B cell (primary cell): ENCODE data around the gene NT5C3A. TPM values are rescaled to one million over a fixed set of nuclear protein-coding genes. Genes with fewer than 3 reads are reported as not detected.

Experiments used
- ATAC-seq: fragments of 200-7000 bp; cut with Tn5 transposase; one replicate; pipeline ENCODE4 v1.10.0; 2021; ENCODE audit warnings: low read depth, mild to moderate bottlenecking, moderate number of reproducible peaks, moderate library complexity
- CTCF ChIA-PET: fragments of 350-600 bp; sonication (Branson Sonifier 250); formaldehyde crosslinking; loops from one replicate; lab custom pipeline; 2021; ENCODE audit warnings: antibody characterized with exemption, inconsistent platforms; lab: Charles Lee
- POLR2A ChIA-PET: fragments of 350-600 bp; sonication (Branson Sonifier 250); formaldehyde crosslinking; loops from one replicate; lab custom pipeline; 2021; ENCODE audit warnings: antibody characterized with exemption; lab: Charles Lee
- DNase-seq: peaks from one replicate; pipeline ENCODE4 v3.0.0; 2013
- H2AFZ ChIP-seq: 2 replicates; pipeline ENCODE4 v1.6.1; 2012; ENCODE audit warnings: mild to moderate bottlenecking, low read depth, low read length; ENCODE audit not compliant: insufficient read depth, poor library complexity, severe bottlenecking
- H3K27ac ChIP-seq, 2 donors: 1 replicate in 1 of 2; 2 replicates in 1 of 2; pipeline ENCODE4 v1.5.1; 2012 to 2013; ENCODE audit warnings: low read length in 2 of 2, mild to moderate bottlenecking in 2 of 2, moderate library complexity in 1 of 2
- H3K27me3 ChIP-seq, 4 experiments: fragments of 200-600 bp in 1 of 4; sonication (generic) in 1 of 4; replicated peaks in 1 of 4; 1 replicate in 2 of 4; 2 replicates in 2 of 4; pipeline versions ENCODE4 v1.6.1 to v1.7.0; 2013 to 2016; ENCODE audit warnings: low read length in 3 of 4, mild to moderate bottlenecking in 2 of 4, mixed read lengths in 1 of 4, moderate library complexity in 1 of 4; ENCODE audit not compliant: insufficient read depth in 4 of 4, control insufficient read depth in 3 of 4; ENCODE audit errors: control extremely low read depth in 1 of 4
- H3K36me3 ChIP-seq, 2 experiments: replicated peaks in 1 of 2; 1 replicate in 1 of 2; 2 replicates in 1 of 2; pipeline versions ENCODE4 v1.6.1 to v1.7.1; 2013; ENCODE audit warnings: low read length in 1 of 2; ENCODE audit not compliant: insufficient read depth in 2 of 2, control insufficient read depth in 1 of 2; ENCODE audit errors: control extremely low read depth in 1 of 2, extremely low read depth in 1 of 2
- H3K4me1 ChIP-seq, 2 donors: fragments of 200-600 bp in 1 of 2; sonication (generic) in 1 of 2; 1 replicate in 1 of 2; 2 replicates in 1 of 2; pipeline versions ENCODE4 v1.5.1 to v1.6.1; 2013 to 2017; ENCODE audit warnings: low read length in 2 of 2; ENCODE audit not compliant: control insufficient read depth in 2 of 2, insufficient read depth in 2 of 2
- H3K4me2 ChIP-seq: replicated peaks from 2 replicates; pipeline ENCODE3; 2012; ENCODE audit warnings: mild to moderate bottlenecking, low read depth, low read length; ENCODE audit not compliant: poor library complexity, severe bottlenecking
- H3K4me3 ChIP-seq, 5 experiments: fragments of 200-600 bp in 1 of 5; sonication (generic) in 1 of 5; 1 replicate in 3 of 5; 2 replicates in 2 of 5; pipeline versions ENCODE4 v1.5.1 to v1.7.0; 2011 to 2016; ENCODE audit warnings: low read length in 4 of 5, mild to moderate bottlenecking in 4 of 5, low read depth in 2 of 5, control low read depth in 1 of 5, moderate library complexity in 1 of 5; ENCODE audit not compliant: insufficient read depth in 1 of 5; ENCODE audit errors: control extremely low read depth in 1 of 5, extremely low read depth in 1 of 5
- H3K79me2 ChIP-seq: fragments of 200-600 bp; sonication (generic); one replicate; pipeline ENCODE4 v1.6.0; 2016; ENCODE audit warnings: low read length; ENCODE audit not compliant: control insufficient read depth, insufficient read depth
- H3K9ac ChIP-seq: fragments of 200-600 bp; sonication (generic); 2 replicates; pipeline ENCODE4 v1.6.1; 2017; ENCODE audit warnings: mild to moderate bottlenecking, low read length, moderate library complexity
- H3K9me3 ChIP-seq, 3 donors: one replicate each; pipeline versions ENCODE4 v1.6.1 to v1.7.1; 2013; ENCODE audit warnings: low read length in 2 of 3; ENCODE audit not compliant: control insufficient read depth in 2 of 3, insufficient read depth in 1 of 3; ENCODE audit errors: control extremely low read depth in 1 of 3
- H4K20me1 ChIP-seq: 2 replicates; pipeline ENCODE4 v1.6.0; 2012; ENCODE audit warnings: mild to moderate bottlenecking, low read length; ENCODE audit not compliant: insufficient read depth, control insufficient read depth, poor library complexity, severe bottlenecking
- H3K27ac Mint-ChIP-seq: one replicate; pipeline ENCODE4 v1.8.0; 2021; ENCODE audit warnings: mixed read lengths
- H3K27me3 Mint-ChIP-seq: one replicate; pipeline ENCODE4 v1.8.0; 2021; ENCODE audit warnings: mixed read lengths
- H3K4me1 Mint-ChIP-seq: one replicate; pipeline ENCODE4 v1.8.0; 2021; ENCODE audit warnings: mixed read lengths
- H3K4me3 Mint-ChIP-seq: one replicate; pipeline ENCODE4 v1.8.0; 2021; ENCODE audit warnings: mixed read lengths
- H3K9me3 Mint-ChIP-seq: one replicate; pipeline ENCODE4 v1.8.0; 2022; ENCODE audit warnings: mixed read lengths; ENCODE audit not compliant: insufficient read depth
- EZH2 ChIP-seq: IDR thresholded peaks from 2 replicates; pipeline ENCODE4 v1.6.1; 2012; ENCODE audit warnings: borderline replicate concordance, low read depth, mild to moderate bottlenecking, moderate library complexity, low read length; ENCODE audit not compliant: insufficient read depth, poor library complexity, severe bottlenecking
- WGBS: methylation state at CpG from one replicate; pipeline ENCODE4 v1.1.5; 2013; ENCODE audit warnings: missing lambda C conversion rate; ENCODE audit not compliant: insufficient coverage; 5-methylcytosine and 5-hydroxymethylcytosine counted together
- intact Hi-C: fragments of 100-400 bp; cut with micrococcal nuclease; formaldehyde crosslinking; loops from one replicate; pipeline ENCODE4 v1.10.0; 2022
- polyA plus RNA-seq: library from polyadenylated mRNA; depleted of rRNA; stranded (reverse); fragments of >200 nt; gene quantifications from 2 replicates; pipeline ENCODE4 v1.2.3, GENCODE V29; 2012
- total RNA-seq, 2 donors: library from RNA; stranded (reverse); fragments of 120-200 nt in 1 of 2; gene quantifications; 1 replicate in 1 of 2; 2 replicates in 1 of 2; pipeline versions ENCODE4 v1.2.3 to v1.2.4, GENCODE V29; 2013 to 2022
- TF ChIP-seq, protein P1 (sequence below): fragments of 200-600 bp; IDR thresholded peaks from one replicate; pipeline ENCODE4 v1.8.0; 2022; ENCODE audit warnings: antibody characterized with exemption, mild to moderate bottlenecking

The NT5C3A gene
- total and polyA plus RNA-seq, 2 donors (not counting 1 experiment from before 2014, with no cell fraction given): 37.3 to 41.0 TPM

DNA sequence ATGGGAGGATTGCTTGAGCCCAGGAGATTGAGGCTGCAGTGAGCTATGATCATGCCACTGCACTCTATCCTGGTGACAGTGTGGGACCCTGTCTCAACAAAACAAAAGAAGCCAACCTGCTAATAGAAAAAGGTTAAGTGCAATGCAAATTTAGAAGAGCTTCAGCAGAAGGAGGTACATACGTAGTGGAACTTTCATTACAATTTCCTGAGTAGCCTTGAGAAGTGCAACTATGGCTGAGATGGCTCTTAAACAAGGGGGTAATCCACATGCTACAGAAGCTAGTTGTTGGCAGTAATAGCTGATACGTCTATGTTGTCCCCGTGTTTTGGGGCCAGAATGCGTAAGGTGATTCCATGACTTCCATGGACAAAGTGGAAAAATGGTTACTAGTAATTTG, 10.7 kb upstream of the NT5C3A start:
- H3K79me2 ChIP-seq: no peaks in the 10 kb centered on the region
- intact Hi-C loops: no loop called here
- peaks cover 8 to 15% of the 10 kb centered on the region in 2 donors for H3K4me1 ChIP-seq
- 100% methylated on average over 1 of the region's 4 CpGs for WGBS
- Mint-ChIP-seq H3K4me3 (no peak overlapping the region), H3K27ac (no peak overlapping the region), H3K4me1 (peaks cover 9% of the 10 kb centered on the region), H3K9me3 (peaks cover 4% of the 10 kb centered on the region), H3K27me3 (peaks cover 26% of the 10 kb centered on the region)
- no peaks in the 10 kb centered on the region for H4K20me1 ChIP-seq
- H3K27ac ChIP-seq: no peak overlapping the region
- no peak overlapping the region for H3K9ac ChIP-seq
- POLR2A ChIA-PET: no interaction called here
- no peaks in the 10 kb centered on the region for H3K36me3 ChIP-seq
- no peak for DNase-seq
- no peak for TF ChIP-seq EZH2
- TF ChIP-seq, protein P1, sequence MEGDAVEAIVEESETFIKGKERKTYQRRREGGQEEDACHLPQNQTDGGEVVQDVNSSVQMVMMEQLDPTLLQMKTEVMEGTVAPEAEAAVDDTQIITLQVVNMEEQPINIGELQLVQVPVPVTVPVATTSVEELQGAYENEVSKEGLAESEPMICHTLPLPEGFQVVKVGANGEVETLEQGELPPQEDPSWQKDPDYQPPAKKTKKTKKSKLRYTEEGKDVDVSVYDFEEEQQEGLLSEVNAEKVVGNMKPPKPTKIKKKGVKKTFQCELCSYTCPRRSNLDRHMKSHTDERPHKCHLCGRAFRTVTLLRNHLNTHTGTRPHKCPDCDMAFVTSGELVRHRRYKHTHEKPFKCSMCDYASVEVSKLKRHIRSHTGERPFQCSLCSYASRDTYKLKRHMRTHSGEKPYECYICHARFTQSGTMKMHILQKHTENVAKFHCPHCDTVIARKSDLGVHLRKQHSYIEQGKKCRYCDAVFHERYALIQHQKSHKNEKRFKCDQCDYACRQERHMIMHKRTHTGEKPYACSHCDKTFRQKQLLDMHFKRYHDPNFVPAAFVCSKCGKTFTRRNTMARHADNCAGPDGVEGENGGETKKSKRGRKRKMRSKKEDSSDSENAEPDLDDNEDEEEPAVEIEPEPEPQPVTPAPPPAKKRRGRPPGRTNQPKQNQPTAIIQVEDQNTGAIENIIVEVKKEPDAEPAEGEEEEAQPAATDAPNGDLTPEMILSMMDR: no peak
- CTCF ChIA-PET: interaction anchor here (0.8 kb wide), 1 partner anchor 19 kb away, joined by 5 read pairs; no protein-coding TSS in a partner anchor
- no peak overlapping the region for H3K4me3 ChIP-seq
- peaks cover 0 to 5% (median 0%) of the 10 kb centered on the region in 4 experiments for H3K27me3 ChIP-seq
- H3K4me2 ChIP-seq: no peak overlapping the region
- peaks cover 0 to 28% (median 18%) of the 10 kb centered on the region in 3 donors for H3K9me3 ChIP-seq
- no peak for ATAC-seq
- no peak overlapping the region for H2AFZ ChIP-seq

DNA sequence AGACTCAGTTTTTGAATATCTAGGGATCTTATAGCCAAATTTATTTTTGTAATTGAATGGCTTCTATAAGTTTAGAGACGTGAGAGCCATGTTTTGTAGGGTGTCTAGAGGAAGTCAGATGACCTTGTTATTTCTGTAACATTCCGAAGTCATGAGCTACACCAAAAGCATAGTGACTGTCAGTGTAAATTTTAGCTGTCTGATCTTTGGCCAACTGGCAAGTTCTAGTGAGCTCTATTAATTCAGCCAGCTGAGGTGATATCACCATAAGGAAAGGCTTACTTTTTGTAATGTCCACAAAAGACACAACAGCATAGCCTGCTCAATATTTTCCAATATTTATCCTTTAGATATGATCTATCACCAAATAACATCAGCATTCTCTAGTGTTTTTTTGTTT, 9.9 kb upstream of the NT5C3A start:
- DNase-seq (no peak), ATAC-seq (no peak)
- H3K4me2 ChIP-seq: no peak overlapping the region
- CTCF ChIA-PET: interaction anchor here (0.8 kb wide), 1 partner anchor 18 kb away, joined by 5 read pairs; no protein-coding TSS in a partner anchor
- no peak overlapping the region for H3K9ac ChIP-seq
- H3K36me3 ChIP-seq: no peaks in the 10 kb centered on the region
- WGBS: 80% methylated on average over 2 of the region's 2 CpGs
- peaks cover 7% of the 10 kb centered on the region for H3K4me1 Mint-ChIP-seq
- H3K9me3 ChIP-seq: peaks cover 0 to 28% (median 18%) of the 10 kb centered on the region in 3 donors
- H3K27me3 Mint-ChIP-seq: peaks cover 26% of the 10 kb centered on the region
- no peak overlapping the region for H3K27ac ChIP-seq
- peaks cover 4% of the 10 kb centered on the region for H3K9me3 Mint-ChIP-seq
- no peak overlapping the region for H2AFZ ChIP-seq
- H3K4me3 Mint-ChIP-seq: no peak overlapping the region
- H3K27me3 ChIP-seq: peaks cover 0 to 5% (median 0%) of the 10 kb centered on the region in 4 experiments
- intact Hi-C loops: no loop called here
- H4K20me1 ChIP-seq: no peaks in the 10 kb centered on the region
- no peak for TF ChIP-seq EZH2
- TF ChIP-seq, protein P1: no peak
- peaks cover 8 to 12% of the 10 kb centered on the region in 2 donors for H3K4me1 ChIP-seq
- no peak overlapping the region for H3K27ac Mint-ChIP-seq
- POLR2A ChIA-PET: no interaction called here
- no peaks in the 10 kb centered on the region for H3K79me2 ChIP-seq
- H3K4me3 ChIP-seq: no peak overlapping the region
